ENCODE data around the gene SNRNP25. TPM values are rescaled to one million over a fixed set of nuclear protein-coding genes. Genes with fewer than 3 reads are reported as not detected.

The SNRNP25 gene
- polyA plus RNA-seq, 12 donors, result 19.6 to 39.7 (median 23.7) TPM; not detected in 1

- peak; percentile 75 for DNase-seq
These were observed 22.2 kb downstream of the SNRNP25 start for GRCh38 chr16:75580-76501.

- DNase-seq, result no peak
These were observed 23.1 kb downstream of the SNRNP25 start for GRCh38 chr16:76535-77272.

GRCh38 chr16:77273-77806 is 23.7 kb downstream of the SNRNP25 start:
- peak; percentile 80 for DNase-seq

- DNase-seq, result peak; percentile 90
These were observed 24.3 kb downstream of the SNRNP25 start, which contains the start of gene MPG for GRCh38 chr16:77807-78443. MPG (plus strand) TSS chr16:78225; CDS start chr16:78310, 85 bp downstream.

GRCh38 chr16:78444-79150 is 25.0 kb downstream of the SNRNP25 start:
- no peak for DNase-seq

GRCh38 chr16:79151-80054 is 25.8 kb downstream of the SNRNP25 start:
- DNase-seq, result no peak

GRCh38 chr16:83060-83603 is 29.5 kb downstream of the SNRNP25 start:
- DNase-seq, result no peak

GRCh38 chr16:83781-84615 is 30.4 kb downstream of the SNRNP25 start:
- no peak for DNase-seq

- no peak for DNase-seq
These were observed 31.2 kb downstream of the SNRNP25 start for GRCh38 chr16:84718-85406.

- no peak for DNase-seq
These were observed 31.8 kb downstream of the SNRNP25 start for GRCh38 chr16:85407-85782.

GRCh38 chr16:85865-86264 is 32.2 kb downstream of the SNRNP25 start:
- no peak for DNase-seq

GRCh38 chr16:86483-86952 is 32.9 kb downstream of the SNRNP25 start:
- no peak for DNase-seq

GRCh38 chr16:88613-89012 is 35.0 kb downstream of the SNRNP25 start:
- DNase-seq, result no peak

- DNase-seq, result no peak
These were observed 36.0 kb downstream of the SNRNP25 start for GRCh38 chr16:89391-90302.

- DNase-seq, result no peak
These were observed 37.9 kb downstream of the SNRNP25 start for GRCh38 chr16:91484-91883.

GRCh38 chr16:92431-93339 is 39.1 kb downstream of the SNRNP25 start:
- DNase-seq, result no peak
